Endodermal cell (in vitro differentiated cells): Measurements from ENCODE around the gene DACT3. TPM values are rescaled to one million over a fixed set of nuclear protein-coding genes. Genes with fewer than 3 reads are reported as not detected.
A peak's percentile ranks its signal among the peaks of the same experiment; 100 is the strongest.

ENCODE experiments used
- DNase-seq: peaks from one replicate; pipeline ENCODE4 v3.0.0-alpha.2; 2017
- H3K27ac ChIP-seq: 2 replicates; pipeline ENCODE4 v1.5.1; 2013; ENCODE audit warnings: mild to moderate bottlenecking, low read depth, low read length, moderate library complexity
- H3K27me3 ChIP-seq: 2 replicates; pipeline ENCODE4 v1.6.1; 2013; ENCODE audit warnings: mild to moderate bottlenecking, low read length, moderate library complexity; ENCODE audit not compliant: insufficient read depth, control insufficient read depth, poor library complexity, severe bottlenecking
- H3K36me3 ChIP-seq: 2 replicates; pipeline ENCODE4 v1.7.0; 2013; ENCODE audit warnings: mild to moderate bottlenecking, low read length, moderate library complexity; ENCODE audit not compliant: control insufficient read depth, insufficient read depth
- H3K4me1 ChIP-seq: one replicate; pipeline ENCODE4 v1.7.0; 2013; ENCODE audit warnings: low read length; ENCODE audit not compliant: control insufficient read depth, insufficient read depth
- H3K4me3 ChIP-seq: 2 replicates; pipeline ENCODE4 v1.5.1; 2013; ENCODE audit warnings: mild to moderate bottlenecking, low read length, moderate library complexity
- H3K9ac ChIP-seq: 2 replicates; pipeline ENCODE4 v1.6.1; 2013; ENCODE audit warnings: mild to moderate bottlenecking, low read length, moderate library complexity; ENCODE audit not compliant: poor library complexity, severe bottlenecking; ENCODE audit errors: extremely low read depth
- H3K9me3 ChIP-seq: 2 replicates; pipeline ENCODE4 v1.6.1; 2013; ENCODE audit warnings: mild to moderate bottlenecking, low read length, moderate library complexity; ENCODE audit not compliant: control insufficient read depth
- H3K27ac Mint-ChIP-seq: 2 replicates; pipeline ENCODE4 v1.8.0; 2020; ENCODE audit warnings: mixed read lengths
- H3K27me3 Mint-ChIP-seq: 2 replicates; pipeline ENCODE4 v1.8.0; 2021; ENCODE audit warnings: mild to moderate bottlenecking, mixed read lengths; ENCODE audit not compliant: insufficient read depth
- H3K36me3 Mint-ChIP-seq: 2 replicates; pipeline ENCODE4 v1.8.0; 2020; ENCODE audit warnings: low read depth, mixed read lengths
- H3K4me1 Mint-ChIP-seq: 2 replicates; pipeline ENCODE4 v1.8.0; 2020; ENCODE audit warnings: mixed read lengths
- H3K4me3 Mint-ChIP-seq: 2 replicates; pipeline ENCODE4 v1.8.0; 2020; ENCODE audit warnings: mild to moderate bottlenecking, moderate library complexity, mixed read lengths
- H3K9me3 Mint-ChIP-seq: 2 replicates; pipeline ENCODE4 v1.8.0; 2020; ENCODE audit warnings: mild to moderate bottlenecking, mixed read lengths
- CTCF ChIP-seq: fragments of 200-600 bp; sonication (generic); conservative IDR thresholded peaks from 2 replicates; pipeline ENCODE4 v1.5.0; 2021; ENCODE audit warnings: antibody characterized with exemption, mild to moderate bottlenecking
- WGBS, 2 experiments: methylation state at CpG; one replicate each; pipeline versions ENCODE4 v1.1.5 to v1.1.7; 2013; ENCODE audit warnings: missing lambda C conversion rate in 2 of 2, mixed read lengths in 1 of 2; ENCODE audit not compliant: insufficient coverage in 1 of 2, insufficient read length in 1 of 2; 5-methylcytosine and 5-hydroxymethylcytosine counted together
- total RNA-seq, 2 donors: library from RNA; stranded (reverse); fragmentation: NEBNext Ultra II Directional in 1 of 2; extraction: Animal tissue kit (Norgen Biotek cat#: 25700) in 1 of 2; gene quantifications; 2 replicates in 1 of 2; 3 replicates in 1 of 2; pipeline ENCODE4 v1.2.1, GENCODE V29; 2021

The DACT3 gene
- total RNA-seq, 2 donors from 2014 or later: 0.15 to 0.70 TPM

- DNase-seq: peak; percentile 99
- H3K4me3 Mint-ChIP-seq: peak overlapping the region; percentile 48
- 1% methylated on average over 34 of the region's 38 CpGs; no CpG with 5 or more reads in 1 of the 2 experiments for WGBS, 2 experiments
Observed at GRCh38 chr19:46634045-46634655, 26.8 kb downstream of the DACT3 start.

DNA sequence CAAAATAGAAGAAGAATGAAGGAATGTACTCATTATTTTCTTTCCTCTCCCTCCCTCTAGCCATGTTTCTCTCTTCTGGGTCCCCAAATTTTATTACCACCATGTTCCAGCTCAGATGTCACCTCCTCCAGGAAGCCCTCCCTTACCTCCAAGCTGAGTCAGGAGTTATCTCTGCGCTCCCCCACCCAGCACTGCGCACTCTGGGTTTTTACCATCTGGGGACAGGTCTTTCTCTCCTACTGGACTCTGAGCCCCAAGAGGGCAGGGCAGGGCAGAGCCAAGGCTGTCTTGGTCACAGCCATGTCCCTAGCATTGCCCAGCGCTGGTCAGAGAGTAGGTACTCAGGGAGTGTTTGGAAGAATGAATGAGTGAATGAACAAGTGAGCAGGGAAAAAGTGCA lies 27.9 kb downstream of the DACT3 start:
- no peak overlapping the region for H3K4me3 ChIP-seq
- no peaks in the 10 kb centered on the region for H3K9me3 ChIP-seq
- no peak for TF ChIP-seq CTCF
- H3K9ac ChIP-seq: no peak overlapping the region
- WGBS, 2 experiments: 88 to 100% methylated on average over 1 to 3 of the region's 3 CpGs
- no peaks in the 10 kb centered on the region for H3K36me3 Mint-ChIP-seq
- H3K9me3 Mint-ChIP-seq: no peaks in the 10 kb centered on the region
- no peak for DNase-seq
- no peak overlapping the region for H3K27ac ChIP-seq
- no peak overlapping the region for H3K4me3 Mint-ChIP-seq
- H3K36me3 ChIP-seq: no peaks in the 10 kb centered on the region
- H3K27ac Mint-ChIP-seq: no peak overlapping the region
- H3K27me3 Mint-ChIP-seq: peaks cover 47% of the 10 kb centered on the region
- H3K4me1 ChIP-seq: no peaks in the 10 kb centered on the region
- H3K4me1 Mint-ChIP-seq: peaks cover 4% of the 10 kb centered on the region
- peaks cover 59% of the 10 kb centered on the region for H3K27me3 ChIP-seq

More at GRCh38 chr19:46634045-46634655, 26.8 kb downstream of the DACT3 start:
- Histone ChIP-seq H3K36me3 (no peaks in the 10 kb centered on the region), H3K9ac (no peak overlapping the region), H3K27me3 (peaks cover 69% of the 10 kb centered on the region), H3K4me3 (peak overlapping the region; percentile 77), H3K4me1 (no peaks in the 10 kb centered on the region), H3K27ac (no peak overlapping the region), H3K9me3 (no peaks in the 10 kb centered on the region)
- H3K4me1 Mint-ChIP-seq: peaks cover 4% of the 10 kb centered on the region
- H3K27ac Mint-ChIP-seq: no peak overlapping the region
- peaks cover 42% of the 10 kb centered on the region for H3K27me3 Mint-ChIP-seq
- no peaks in the 10 kb centered on the region for H3K36me3 Mint-ChIP-seq
- TF ChIP-seq CTCF: no peak
- H3K9me3 Mint-ChIP-seq: no peaks in the 10 kb centered on the region

DNA sequence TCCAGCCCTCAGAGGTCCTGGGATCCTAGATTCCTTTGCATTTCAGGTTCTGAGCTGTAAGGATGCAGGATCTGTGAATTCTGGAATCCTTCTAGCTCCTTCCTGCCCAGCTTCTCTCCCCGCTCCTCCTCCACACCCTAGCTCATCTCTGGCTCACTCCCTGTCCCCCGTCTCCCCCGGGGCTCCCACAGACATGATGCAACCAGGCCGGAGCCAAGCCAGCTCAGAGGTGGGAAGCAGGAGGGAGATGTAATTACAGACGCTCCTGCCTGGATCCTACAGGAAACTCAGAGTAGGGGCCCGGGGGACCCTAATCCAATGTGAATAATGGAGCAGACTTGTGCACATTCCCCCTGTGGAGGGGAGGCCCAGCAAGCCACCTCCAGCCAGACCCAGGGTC lies 29.5 kb downstream of the DACT3 start:
- H3K36me3 ChIP-seq: no peaks in the 10 kb centered on the region
- Mint-ChIP-seq H3K9me3 (no peaks in the 10 kb centered on the region), H3K36me3 (no peaks in the 10 kb centered on the region), H3K27me3 (peaks cover 51% of the 10 kb centered on the region), H3K4me1 (peaks cover 4% of the 10 kb centered on the region), H3K27ac (no peak overlapping the region), H3K4me3 (no peak overlapping the region)
- no peak overlapping the region for H3K27ac ChIP-seq
- no peak overlapping the region for H3K9ac ChIP-seq
- peaks cover 42% of the 10 kb centered on the region for H3K27me3 ChIP-seq
- H3K4me1 ChIP-seq: no peaks in the 10 kb centered on the region
- H3K4me3 ChIP-seq: no peak overlapping the region
- WGBS, 2 experiments: 77 to 94% methylated on average over 2 to 6 of the region's 6 CpGs
- no peak for TF ChIP-seq CTCF
- H3K9me3 ChIP-seq: no peaks in the 10 kb centered on the region
- no peak for DNase-seq
